ENCODE results near the gene SLAMF1. TPM values are rescaled to one million over a fixed set of nuclear protein-coding genes. Genes with fewer than 3 reads are reported as not detected.

Gene SLAMF1
- total RNA-seq, 1 donor from 2014 or later: not detected

GRCh38 chr1:160637821-160638539, 8.9 kb downstream of the SLAMF1 start:
- Mint-ChIP-seq H3K36me3 (ENCODE audit: low read depth) (no peaks in the 10 kb centered on the region), H3K4me1 (peaks cover 5% of the 10 kb centered on the region)

GRCh38 chr1:160637065-160637464, 9.8 kb downstream of the SLAMF1 start:
- TF ChIP-seq, protein P1, sequence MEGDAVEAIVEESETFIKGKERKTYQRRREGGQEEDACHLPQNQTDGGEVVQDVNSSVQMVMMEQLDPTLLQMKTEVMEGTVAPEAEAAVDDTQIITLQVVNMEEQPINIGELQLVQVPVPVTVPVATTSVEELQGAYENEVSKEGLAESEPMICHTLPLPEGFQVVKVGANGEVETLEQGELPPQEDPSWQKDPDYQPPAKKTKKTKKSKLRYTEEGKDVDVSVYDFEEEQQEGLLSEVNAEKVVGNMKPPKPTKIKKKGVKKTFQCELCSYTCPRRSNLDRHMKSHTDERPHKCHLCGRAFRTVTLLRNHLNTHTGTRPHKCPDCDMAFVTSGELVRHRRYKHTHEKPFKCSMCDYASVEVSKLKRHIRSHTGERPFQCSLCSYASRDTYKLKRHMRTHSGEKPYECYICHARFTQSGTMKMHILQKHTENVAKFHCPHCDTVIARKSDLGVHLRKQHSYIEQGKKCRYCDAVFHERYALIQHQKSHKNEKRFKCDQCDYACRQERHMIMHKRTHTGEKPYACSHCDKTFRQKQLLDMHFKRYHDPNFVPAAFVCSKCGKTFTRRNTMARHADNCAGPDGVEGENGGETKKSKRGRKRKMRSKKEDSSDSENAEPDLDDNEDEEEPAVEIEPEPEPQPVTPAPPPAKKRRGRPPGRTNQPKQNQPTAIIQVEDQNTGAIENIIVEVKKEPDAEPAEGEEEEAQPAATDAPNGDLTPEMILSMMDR (conservative IDR thresholded peaks at IDR 0.05): no peak
- peak overlapping the region; percentile 9 for H3K27ac Mint-ChIP-seq (ENCODE audit: unreplicated experiment)
- no peaks in the 10 kb centered on the region for H3K27me3 Mint-ChIP-seq (ENCODE audit: low read depth)
- peaks cover 5% of the 10 kb centered on the region for H3K4me1 Mint-ChIP-seq
- no peaks in the 10 kb centered on the region for H3K36me3 Mint-ChIP-seq (ENCODE audit: low read depth)
- H3K4me3 Mint-ChIP-seq: no peak overlapping the region
- no peak for DNase-seq (ENCODE audit: low read depth, low spot score)
- H3K9me3 Mint-ChIP-seq: no peaks in the 10 kb centered on the region

More at GRCh38 chr1:160637821-160638539, 8.9 kb downstream of the SLAMF1 start:
- DNase-seq (ENCODE audit: low read depth, low spot score): no peak
- TF ChIP-seq, protein P1 (conservative IDR thresholded peaks at IDR 0.05): no peak
- Mint-ChIP-seq H3K4me3 (no peak overlapping the region), H3K27ac (ENCODE audit: unreplicated experiment) (no peak overlapping the region), H3K27me3 (ENCODE audit: low read depth) (no peaks in the 10 kb centered on the region), H3K9me3 (no peaks in the 10 kb centered on the region)

GRCh38 chr1:160636547-160636946, 10.3 kb downstream of the SLAMF1 start:
- H3K9me3 Mint-ChIP-seq: no peaks in the 10 kb centered on the region
- peaks cover 6% of the 10 kb centered on the region for H3K4me1 Mint-ChIP-seq
- no peaks in the 10 kb centered on the region for H3K36me3 Mint-ChIP-seq (ENCODE audit: low read depth)
- no peak for DNase-seq (ENCODE audit: low read depth, low spot score)
- no peak overlapping the region for H3K27ac Mint-ChIP-seq (ENCODE audit: unreplicated experiment)
- H3K4me3 Mint-ChIP-seq: no peak overlapping the region
- TF ChIP-seq, protein P1 (conservative IDR thresholded peaks at IDR 0.05): no peak
- H3K27me3 Mint-ChIP-seq (ENCODE audit: low read depth): no peaks in the 10 kb centered on the region

DNA sequence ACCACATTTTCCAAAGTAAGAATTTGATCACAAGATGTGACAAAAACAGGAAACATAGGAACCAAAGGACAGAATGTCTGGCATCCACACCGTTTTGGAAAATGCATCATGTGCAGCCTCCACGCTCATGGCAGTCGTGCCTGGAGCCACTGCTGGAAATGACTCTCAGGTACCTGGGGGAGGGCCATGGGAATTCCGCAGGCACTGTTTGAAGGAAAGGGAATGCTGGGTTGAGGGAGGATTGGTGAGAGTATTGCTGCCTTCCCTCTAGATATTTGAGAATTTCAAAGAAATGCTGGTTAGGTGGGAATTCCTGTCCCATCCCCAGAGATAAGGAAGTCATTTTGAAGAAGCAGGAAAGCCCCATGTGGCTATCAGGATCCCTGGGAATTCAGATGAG, 10.8 kb downstream of the SLAMF1 start:
- no peak overlapping the region for H3K4me3 Mint-ChIP-seq
- TF ChIP-seq, protein P1 (conservative IDR thresholded peaks at IDR 0.05): no peak
- no peaks in the 10 kb centered on the region for H3K36me3 Mint-ChIP-seq (ENCODE audit: low read depth)

DNA sequence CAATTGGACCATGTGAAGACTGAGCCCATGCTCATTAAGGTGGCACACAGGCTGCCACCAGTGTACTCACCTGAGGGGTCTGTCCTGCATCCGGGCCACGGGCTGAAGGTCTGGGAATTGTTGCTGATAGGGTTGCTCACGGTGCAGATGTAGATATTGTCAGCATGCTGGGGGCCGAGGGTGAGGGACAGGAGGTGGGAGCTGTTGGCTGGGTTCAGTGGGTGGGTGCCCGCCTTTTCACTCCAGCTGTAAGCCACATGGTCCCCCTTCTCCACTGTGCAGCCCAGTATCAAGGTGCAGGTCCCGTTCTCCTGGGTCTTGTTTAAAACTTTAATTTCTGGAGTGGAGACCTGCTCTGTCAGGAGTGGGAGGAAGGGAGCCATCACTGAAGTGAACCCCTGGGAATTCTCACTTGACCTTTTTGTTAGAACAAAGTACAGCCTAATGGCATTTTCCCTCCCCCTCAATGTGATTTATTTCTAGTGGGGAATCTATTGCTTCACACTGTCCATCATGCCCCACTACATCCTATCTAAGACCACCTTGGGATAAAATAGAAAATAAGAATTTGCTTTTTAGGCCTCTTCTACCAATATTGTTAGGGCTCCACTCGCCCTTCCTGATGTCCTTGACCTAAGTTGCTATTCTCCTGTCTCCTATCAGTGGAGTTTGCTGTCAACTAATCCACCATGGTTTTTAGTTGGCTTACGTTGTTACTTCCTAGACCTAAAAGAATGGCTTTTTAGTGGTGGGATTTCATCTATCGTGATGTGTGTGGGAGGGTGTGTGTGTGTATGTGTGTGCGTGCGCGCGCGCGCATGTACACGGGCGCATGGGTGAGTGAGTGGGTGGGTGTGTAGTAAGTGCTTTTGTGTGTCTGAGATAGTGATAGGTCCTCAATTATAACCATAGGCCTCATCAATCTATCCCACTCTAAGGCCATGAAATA, 12.0 kb downstream of the SLAMF1 start:
- Mint-ChIP-seq H3K36me3 (ENCODE audit: low read depth) (no peaks in the 10 kb centered on the region), H3K9me3 (no peaks in the 10 kb centered on the region), H3K27ac (ENCODE audit: unreplicated experiment) (no peak overlapping the region), H3K4me3 (no peak overlapping the region), H3K27me3 (ENCODE audit: low read depth) (no peaks in the 10 kb centered on the region), H3K4me1 (peaks cover 24% of the 10 kb centered on the region)
- TF ChIP-seq, protein P1 (conservative IDR thresholded peaks at IDR 0.05): no peak
- DNase-seq (ENCODE audit: low read depth, low spot score): no peak

More for the DNA sequence above, 10.8 kb downstream of the SLAMF1 start:
- Mint-ChIP-seq H3K9me3 (no peaks in the 10 kb centered on the region), H3K27ac (ENCODE audit: unreplicated experiment) (no peak overlapping the region), H3K27me3 (ENCODE audit: low read depth) (no peaks in the 10 kb centered on the region), H3K4me1 (peaks cover 11% of the 10 kb centered on the region)
- no peak for DNase-seq (ENCODE audit: low read depth, low spot score)

All from neural crest cell (in vitro differentiated cells).